ENCODE measurements around the gene DOLPP1.

The DOLPP1 gene

GRCh38 chr9:129139233-129139992, 58.5 kb downstream of the DOLPP1 start:
- peak; percentile 59 for DNase-seq (ENCODE audit: low read depth)

GRCh38 chr9:129139993-129140396, 59.1 kb downstream of the DOLPP1 start:
- peak; percentile 65 for DNase-seq (ENCODE audit: low read depth)

Measured in activated T-cell treated with anti-CD3 and anti-CD28 coated beads for 1 hour (primary cell).